Endothelial cell of umbilical vein (primary cell): ENCODE results near the gene TIA1. TPM values are rescaled to one million over a fixed set of nuclear protein-coding genes. Genes with fewer than 3 reads are reported as not detected.
"Not testable (repeated sequence)": the region's sequence is repeated elsewhere in the genome, so short reads cannot be mapped to it uniquely, and the experiment has no call there.

Experiments used
- Bru-seq: library from RNA; stranded (reverse); fragments of 400-500 nt; gene quantifications from one replicate; lab custom pipeline; 2021; lab: Mats Ljungman, UMichigan
- BruChase-seq, 2 experiments: library from RNA; stranded (reverse); fragments of 400-500 nt; gene quantifications; one replicate each; lab custom pipeline; 2021; lab: Mats Ljungman, UMichigan
- BruUV-seq: library from RNA; stranded (reverse); fragments of 400-500 nt; replicated peaks from 2 replicates; lab custom pipeline; 2021; lab: Mats Ljungman, UMichigan
- CTCF ChIA-PET: fragments of 300-600, 350-600 bp; sonication (Branson Sonifier 250); formaldehyde crosslinking; loops from one replicate; lab custom pipeline; 2021; ENCODE audit warnings: antibody characterized with exemption, inconsistent platforms; lab: Charles Lee
- POLR2A ChIA-PET: fragments of 300-600, 350-600 bp; sonication (Branson Sonifier 250); formaldehyde crosslinking; loops from one replicate; lab custom pipeline; 2021; ENCODE audit warnings: antibody characterized with exemption, inconsistent platforms; lab: Charles Lee
- DNase-seq: peaks from one replicate; pipeline ENCODE4 v3.0.0-alpha.2; 2011; ENCODE audit warnings: low read depth, low spot score
- FAIRE-seq: peaks from 2 replicates; lab custom pipeline; 2011; peaks lifted over from hg19 to GRCh38; lab: Jason Lieb, UNC
- H2AFZ ChIP-seq: 2 replicates; pipeline ENCODE4 v1.6.0; 2012; ENCODE audit warnings: low read depth, low read length, control low read depth, inconsistent platforms
- H3K27ac ChIP-seq: 2 replicates; pipeline ENCODE4 v1.5.1; 2011; ENCODE audit warnings: low read depth, mild to moderate bottlenecking, control low read depth, low read length, moderate library complexity; ENCODE audit not compliant: insufficient read depth
- H3K27me3 ChIP-seq, 2 experiments: 2 replicates each; pipeline versions ENCODE4 v1.6.0 to v1.6.1; 2011; ENCODE audit warnings: low read length in 2 of 2, mixed read lengths in 1 of 2; ENCODE audit not compliant: control insufficient read depth in 2 of 2, insufficient read depth in 2 of 2
- H3K36me3 ChIP-seq, 2 experiments: 2 replicates in 1 of 2; 3 replicates in 1 of 2; pipeline ENCODE4 v1.5.1; 2011; ENCODE audit warnings: low read length in 2 of 2, mild to moderate bottlenecking in 1 of 2, moderate library complexity in 1 of 2; ENCODE audit not compliant: control insufficient read depth in 2 of 2, insufficient read depth in 2 of 2; ENCODE audit errors: extremely low read depth in 1 of 2
- H3K4me1 ChIP-seq: 3 replicates; pipeline ENCODE4 v1.5.1; 2011; ENCODE audit warnings: mild to moderate bottlenecking, low read length; ENCODE audit not compliant: control insufficient read depth, insufficient read depth; ENCODE audit errors: extremely low read depth
- H3K4me2 ChIP-seq: 2 replicates; pipeline ENCODE4 v1.6.1; 2011; ENCODE audit warnings: low read length, control low read depth, mixed read lengths; ENCODE audit not compliant: insufficient read depth
- H3K4me3 ChIP-seq, 3 experiments: fragments of 200-600 bp in 1 of 3; sonication (generic), shearing (Covaris generic) in 1 of 3; replicated peaks in 1 of 3; 2 replicates each; pipeline ENCODE4 v1.5.1; 2011 to 2016; ENCODE audit warnings: control low read depth in 3 of 3, low read length in 3 of 3, mild to moderate bottlenecking in 2 of 3, inconsistent platforms in 1 of 3, low read depth in 1 of 3, moderate library complexity in 1 of 3; ENCODE audit not compliant: insufficient read depth in 1 of 3
- H3K79me2 ChIP-seq: 2 replicates; pipeline ENCODE4 v1.6.0; 2012; ENCODE audit warnings: low read length, inconsistent platforms; ENCODE audit not compliant: control insufficient read depth, insufficient read depth
- H3K9ac ChIP-seq: replicated peaks from 2 replicates; pipeline ENCODE3; 2011; ENCODE audit warnings: low read length, control low read depth; ENCODE audit not compliant: insufficient read depth; ENCODE audit errors: extremely low read depth
- H3K9me1 ChIP-seq: replicated peaks from 3 replicates; pipeline ENCODE4 v1.6.0; 2011; ENCODE audit warnings: mild to moderate bottlenecking, low read length; ENCODE audit not compliant: control insufficient read depth, insufficient read depth; ENCODE audit errors: extremely low read depth
- H3K9me3 ChIP-seq: replicated peaks from 2 replicates; pipeline ENCODE4 v1.5.1; 2012; ENCODE audit warnings: low read length, inconsistent platforms; ENCODE audit not compliant: control insufficient read depth, insufficient read depth
- H4K20me1 ChIP-seq: replicated peaks from 2 replicates; pipeline ENCODE3; 2011; ENCODE audit warnings: mild to moderate bottlenecking, low read length; ENCODE audit not compliant: control insufficient read depth, insufficient read depth; ENCODE audit errors: extremely low read depth
- JUN ChIP-seq: IDR thresholded peaks from 2 replicates; pipeline ENCODE4 v1.6.1; 2011; ENCODE audit warnings: borderline replicate concordance, low read depth; ENCODE audit not compliant: insufficient read length, insufficient read depth
- POLR2A ChIP-seq: IDR thresholded peaks from 2 replicates; pipeline ENCODE4 v1.6.1; 2012; ENCODE audit warnings: low read depth, mild to moderate bottlenecking, control low read depth, low read length
- POLR2AphosphoS5 ChIP-seq: IDR thresholded peaks from 2 replicates; pipeline ENCODE4 v1.6.1; 2012; ENCODE audit warnings: low read depth, mild to moderate bottlenecking, control low read depth, low read length, moderate library complexity; ENCODE audit not compliant: insufficient read depth
- dilution Hi-C: fragments of 300-500 bp; cut with MboI; formaldehyde crosslinking; loops from one replicate; pipeline ENCODE4 v1.15.0; 2019; ENCODE audit warnings: low sequenced_read_pairs; ENCODE audit not compliant: extremely low pct_ligation_motif_present
- intact Hi-C: fragments of 100-400 bp; cut with micrococcal nuclease; formaldehyde crosslinking; loops from one replicate; pipeline ENCODE4 v1.10.0; 2022
- long read RNA-seq: library from polyadenylated mRNA; stranded (forward); transcript quantifications from one replicate; pipeline ENCODE4 v2.0.0, GENCODE V29; 2021
- polyA minus RNA-seq, 3 experiments: library from RNA; depleted of rRNA, polyadenylated mRNA; stranded (reverse); fragments of >200 nt; gene quantifications; 1 replicate in 1 of 3; 2 replicates in 2 of 3; pipeline ENCODE4 v1.2.3, GENCODE V29; 2011
- polyA plus RNA-seq, 4 experiments: library from polyadenylated mRNA; depleted of rRNA in 3 of 4; stranded (reverse) in 3 of 4; unstranded in 1 of 4; fragments of >200 nt; gene quantifications; 2 replicates each; pipeline versions ENCODE4 v1.2.1 to v1.2.3, GENCODE V29; 2011 to 2012; ENCODE audit warnings: missing spikeins in 1 of 4
- total RNA-seq: library from RNA; stranded (reverse); gene quantifications from 2 replicates; pipeline ENCODE4 v1.2.3, GENCODE V29; 2021

The TIA1 gene, protein sequence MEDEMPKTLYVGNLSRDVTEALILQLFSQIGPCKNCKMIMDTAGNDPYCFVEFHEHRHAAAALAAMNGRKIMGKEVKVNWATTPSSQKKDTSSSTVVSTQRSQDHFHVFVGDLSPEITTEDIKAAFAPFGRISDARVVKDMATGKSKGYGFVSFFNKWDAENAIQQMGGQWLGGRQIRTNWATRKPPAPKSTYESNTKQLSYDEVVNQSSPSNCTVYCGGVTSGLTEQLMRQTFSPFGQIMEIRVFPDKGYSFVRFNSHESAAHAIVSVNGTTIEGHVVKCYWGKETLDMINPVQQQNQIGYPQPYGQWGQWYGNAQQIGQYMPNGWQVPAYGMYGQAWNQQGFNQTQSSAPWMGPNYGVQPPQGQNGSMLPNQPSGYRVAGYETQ
- total RNA-seq = 140 and 163 TPM in 2 replicates
- polyA plus RNA-seq = 49.8 and 60.2 TPM in 2 replicates
- polyA plus RNA-seq (2011; cell fraction: cytosol; rRNA removed) = 55.0 and 63.8 TPM in 2 replicates
- 656 and 659 TPM in 2 replicates for polyA plus RNA-seq (2011; cell fraction: nucleus; rRNA removed)
- 92.5 and 92.8 TPM in 2 replicates for polyA plus RNA-seq (2012)
- polyA minus RNA-seq = 265 and 268 TPM in 2 replicates
- polyA minus RNA-seq (2011; cell fraction: cytosol; rRNA and poly(A)+ RNA removed) = 44.9 TPM
- polyA minus RNA-seq (2011; cell fraction: nucleus; rRNA and poly(A)+ RNA removed) = 234 and 261 TPM in 2 replicates
- percentile 97 among the genes with signal in this experiment for Bru-seq, nascent RNA
- BruChase-seq, experiment 1, labeled RNA remaining after a 6-hour chase = percentile 95 among the genes with signal in this experiment
- BruChase-seq, experiment 2, labeled RNA remaining after a 2-hour chase = percentile 98 among the genes with signal in this experiment
- long read RNA-seq, full-length matches to known transcripts = 52 of 96 reads
- long read RNA-seq, partial matches to known transcripts = 8 of 96 reads
- long read RNA-seq, other reads (novel, unspliced or antisense) = 36 of 96 reads

DNA sequence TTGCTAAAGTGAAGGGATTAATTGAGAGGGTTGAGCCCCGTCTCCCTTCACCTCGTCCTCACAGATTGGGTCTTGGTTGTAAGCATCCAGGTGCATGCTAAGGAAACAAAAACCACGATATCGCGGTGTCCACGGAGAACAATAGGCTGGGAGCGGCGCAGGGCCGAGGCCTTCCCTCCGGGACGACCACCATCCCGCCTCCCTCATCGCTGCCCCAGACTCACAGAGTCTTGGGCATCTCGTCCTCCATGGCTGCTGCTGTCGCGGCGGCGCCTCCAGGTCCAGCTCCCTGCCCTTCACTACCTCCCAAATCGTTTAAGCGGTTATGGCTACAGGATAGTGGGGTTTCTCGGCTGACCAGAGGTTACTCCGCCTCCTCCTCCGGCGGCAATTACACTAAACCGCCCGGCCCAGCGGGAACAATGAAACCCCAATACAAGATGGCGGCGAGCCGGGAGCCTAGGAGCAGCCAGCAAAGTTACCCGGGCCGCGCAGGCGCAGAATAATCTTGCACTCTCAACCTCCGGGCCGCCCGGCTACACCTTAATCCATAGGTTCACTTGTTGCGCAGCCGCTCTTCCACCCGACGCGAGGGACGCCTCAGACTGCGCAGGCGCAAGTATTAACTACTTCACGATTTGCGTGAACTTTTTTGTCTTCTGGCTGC lies at the start of gene TIA1:
Gene TIA1, minus strand, starts transcription at position 448 of the 667 bp plus-strand sequence. Its CDS starts 198 bp downstream, at position 250.
- H3K9me3 ChIP-seq = no peaks in the 10 kb centered on the region

DNA sequence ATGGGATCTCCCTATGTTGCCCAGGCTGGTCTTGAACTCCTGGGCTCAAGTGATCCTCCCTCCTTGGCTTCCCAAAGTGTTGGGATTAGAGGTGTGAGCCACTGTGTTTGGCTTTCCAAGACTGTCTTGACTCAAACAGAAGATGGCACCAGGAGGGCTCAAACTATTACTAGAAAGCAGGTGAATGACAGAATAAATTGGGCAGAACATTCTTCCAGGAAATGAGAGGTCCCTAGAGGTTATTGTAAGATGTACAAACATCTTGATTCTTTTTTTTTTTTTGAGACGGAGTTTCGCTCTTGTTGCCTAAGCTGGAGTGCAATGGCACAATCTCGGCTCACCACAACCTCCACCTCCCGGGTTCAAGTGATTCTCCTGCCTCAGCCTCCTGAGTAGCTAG lies 49.4 kb upstream of the TIA1 start:
- Histone ChIP-seq H3K4me1 (peaks cover 10% of the 10 kb centered on the region), H3K79me2 (peaks cover 12% of the 10 kb centered on the region)
- H3K27ac ChIP-seq, H3K9me3 ChIP-seq, H4K20me1 ChIP-seq, H3K27me3 ChIP-seq, FAIRE-seq, intact Hi-C loops, CTCF ChIA-PET, POLR2A ChIA-PET, H3K36me3 ChIP-seq, H3K4me2 ChIP-seq, DNase-seq, BruUV-seq, H3K9me1 ChIP-seq, dilution Hi-C loops, H2AFZ ChIP-seq, H3K4me3 ChIP-seq, H3K9ac ChIP-seq: not testable (repeated sequence)

More for the DNA sequence above, at the start of gene TIA1:
- Histone ChIP-seq H3K9ac (peak within 1 kb of the TSS; percentile 95), H3K79me2 (peaks cover 50% of the 10 kb centered on the region), H4K20me1 (peaks cover 11% of the 10 kb centered on the region), H3K9me1 (no peaks in the 10 kb centered on the region), H2AFZ (peak within 1 kb of the TSS; percentile 2), H3K4me1 (peaks cover 23% of the 10 kb centered on the region), H3K27ac (peak within 1 kb of the TSS; percentile 82), H3K36me3 (no peaks in the 10 kb centered on the region), H3K27me3 (no peaks in the 10 kb centered on the region), H3K4me3 (peak within 1 kb of the TSS; percentile 75 to 100 (median 97)), H3K4me2 (peak within 1 kb of the TSS; percentile 96)
- TSS peak; percentile 65 for BruUV-seq
- DNase-seq (peak; percentile 99), FAIRE-seq (peak; percentile 93)
- POLR2A ChIA-PET = no interaction called here
- CTCF ChIA-PET = no interaction called here
- TF ChIP-seq JUN (no peak), POLR2A (peak; percentile 96), POLR2AphosphoS5 (peak; percentile 86)
- dilution Hi-C loops = no loop called here
- intact Hi-C loops = loop anchor here (2.0 to 10.0 kb wide), 4 partner anchors 44 to 334 kb away; partner anchors contain the start of genes MXD1, PCBP1 and SNRPG
